Heart left ventricle (tissue), 16 donors: Measurements from ENCODE around the gene ZNF20. TPM values are rescaled to one million over a fixed set of nuclear protein-coding genes. Genes with fewer than 3 reads are reported as not detected.
A peak's percentile ranks its signal among the peaks of the same experiment; 100 is the strongest.

Source experiments
- ATAC-seq, 4 donors: fragments of 200-7000 bp; cut with Tn5 transposase; one replicate each; pipeline ENCODE4 v1.9.1; 2020 to 2022; ENCODE audit warnings: moderate library complexity in 4 of 4, mild to moderate bottlenecking in 3 of 4, moderate number of reproducible peaks in 1 of 4
- DNase-seq, 5 donors: peaks; one replicate each; pipeline ENCODE4 v3.0.0-alpha.2; 2020
- H3K27ac ChIP-seq, 12 donors: fragments of 200-600 bp; sonication (generic) in 4 of 12; one replicate each; pipeline versions ENCODE4 v1.5.0 to v1.8.0; 2016 to 2022; ENCODE audit warnings: mild to moderate bottlenecking in 2 of 12
- H3K27me3 ChIP-seq, 9 donors: fragments of 200-600 bp; sonication (generic) in 2 of 9; one replicate each; pipeline versions ENCODE4 v1.5.1 to v1.8.0; 2016 to 2022; ENCODE audit warnings: mild to moderate bottlenecking in 3 of 9
- H3K36me3 ChIP-seq, 9 donors: fragments of 200-600 bp; sonication (generic) in 2 of 9; one replicate each; pipeline versions ENCODE4 v1.5.0 to v1.8.0; 2018 to 2022; ENCODE audit warnings: mild to moderate bottlenecking in 2 of 9
- H3K4me1 ChIP-seq, 12 donors: fragments of 200-600 bp; sonication (generic) in 4 of 12; one replicate each; pipeline versions ENCODE4 v1.5.0 to v1.8.0; 2016 to 2022; ENCODE audit warnings: mild to moderate bottlenecking in 3 of 12
- H3K4me3 ChIP-seq, 12 donors: fragments of 200-600 bp; sonication (generic) in 4 of 12; one replicate each; pipeline versions ENCODE4 v1.5.0 to v1.8.0; 2017 to 2022; ENCODE audit warnings: mild to moderate bottlenecking in 9 of 12, moderate library complexity in 4 of 12
- H3K9me3 ChIP-seq, 12 donors: fragments of 200-600 bp; sonication (generic) in 4 of 12; one replicate each; pipeline versions ENCODE4 v1.5.0 to v1.8.0; 2016 to 2022; ENCODE audit warnings: mild to moderate bottlenecking in 1 of 12
- POLR2A ChIP-seq, 2 donors: fragments of 450-650 bp; IDR thresholded peaks; one replicate each; pipeline ENCODE4 v1.6.1; 2017; ENCODE audit warnings: antibody characterized with exemption in 2 of 2, mild to moderate bottlenecking in 2 of 2, moderate library complexity in 2 of 2
- WGBS, 4 donors: extraction: QIAGEN DNeasy Blood & Tissue Kit in 2 of 4; methylation state at CpG; one replicate each; pipeline versions ENCODE4 v1.1.5 to v1.1.7; 2013 to 2018; 5-methylcytosine and 5-hydroxymethylcytosine counted together
- intact Hi-C, 10 donors: fragments of 100-400 bp; cut with DNase I; formaldehyde crosslinking; loops; one replicate each; pipeline versions ENCODE4 v1.11.1 to v1.14.2; 2022
- polyA plus RNA-seq, 2 donors: library from polyadenylated mRNA; stranded (reverse); fragments of 200-250 nt; gene quantifications; one replicate each; pipeline ENCODE4 v1.2.3, GENCODE V29; 2013
- total RNA-seq, 9 donors: library from RNA; depleted of rRNA in 2 of 9; stranded (reverse); fragments of >200 nt in 2 of 9; fragmentation: NEBNext Ultra II Directional in 3 of 9; extraction: Animal tissue kit (Norgen Biotek cat#: 25700) in 3 of 9; gene quantifications; one replicate each; pipeline versions ENCODE4 v1.1.0 to v1.2.4, GENCODE V29; 2016 to 2023
- TF ChIP-seq, protein P1 (sequence below), 12 donors: fragments of 200-600 bp; sonication (generic) in 4 of 12; IDR thresholded peaks; one replicate each; pipeline versions ENCODE4 v1.5.0 to v1.8.0; 2018 to 2022; ENCODE audit warnings: antibody characterized with exemption in 12 of 12, mild to moderate bottlenecking in 5 of 12
- donor health status: ischemic (EF 13 %, LVEDD 7.1; RV severe dilation, severe dysfunction).
- donor health status: healthy with polysubstance abuse.
- donor health status: DM: no; HTN: yes; CAD: no.
- donor health status: DM: no; HTN: no; CAD: no.
- donor health status: ischemic (EF 25% LVEDD 6.9; RV normal size, moderate dysfunction).
- donor health status: ischemic (EF 25% LVEDD 5.7; RV mildly dilated, moderate dysfunction).
- donor health status: healthy.
- donor health status: DM: yes; HTN: yes; CAD: no.
- donor health status: ischemic (EF 35%, LVEDD 5.7; RV mildly dilated, moderate dysfunction).
- donor health status: nonischemic (EF 11% LVEDD 7.7; RV severe dilation, severe dysfunction).
- donor health status: DM: yes; HTN: yes; CAD: no.
- donor health status: PGD.
- donor health status: ischemic (EF 29% LVEDD 5.4; RV normal size, mild dysfunction).
- donor health status: nonischemic (EF 23%, LVEDD 6.1; RV moderate dilation, normal function).

The ZNF20 gene
- total and polyA plus RNA-seq, 11 donors: 0.63 to 2.7 (median 1.4) TPM; not detected in 3

DNA sequence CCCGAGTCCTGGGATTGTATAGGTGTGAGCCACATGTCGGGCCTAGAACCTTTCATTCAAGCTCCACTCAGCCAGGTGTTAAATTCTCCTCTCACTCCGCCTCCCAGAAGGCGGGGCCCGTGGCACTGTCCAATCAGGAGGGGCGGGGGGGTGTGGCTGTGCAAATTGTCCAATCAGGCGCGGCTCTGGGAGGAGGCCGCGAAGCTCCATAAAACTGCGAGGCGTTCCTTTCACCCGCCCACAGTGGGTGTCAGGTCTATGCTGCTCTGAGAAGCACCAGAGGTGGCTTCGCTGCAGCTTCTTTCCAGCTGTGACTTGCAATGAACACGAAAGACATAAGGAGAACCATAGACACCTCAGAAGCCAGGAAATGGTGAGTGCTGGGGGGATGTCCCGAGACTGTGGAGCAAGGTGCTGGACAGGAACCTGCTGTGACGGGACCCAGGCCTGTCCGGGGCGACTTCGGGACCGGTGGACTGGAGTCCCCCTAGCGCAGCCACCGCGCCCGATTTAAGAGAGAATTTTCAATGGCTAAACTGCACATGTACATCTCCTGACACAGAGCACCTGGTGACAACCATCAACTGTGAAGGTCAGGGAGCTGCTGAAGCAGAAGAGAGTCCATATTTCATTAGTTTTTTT lies 19.7 kb upstream of the ZNF20 start:
- Histone ChIP-seq H3K27me3 (no peaks in the 10 kb centered on the region), H3K36me3 (peaks cover 0 to 3% (median 0%) of the 10 kb centered on the region in 9 donors), H3K4me3 (no peak overlapping the region), H3K27ac (no peak overlapping the region), H3K4me1 (peaks cover 0 to 40% (median 27%) of the 10 kb centered on the region in 12 donors), H3K9me3 (no peaks in the 10 kb centered on the region)
- no peak for DNase-seq
- intact Hi-C loops: loop anchor here in 2 of 10 donors (10.0 kb wide), 1 partner anchor 135 kb away; the partner anchor contains the start of gene ZNF44 (in 2 of the 2)
- no peak for ATAC-seq
- TF ChIP-seq, protein P1, sequence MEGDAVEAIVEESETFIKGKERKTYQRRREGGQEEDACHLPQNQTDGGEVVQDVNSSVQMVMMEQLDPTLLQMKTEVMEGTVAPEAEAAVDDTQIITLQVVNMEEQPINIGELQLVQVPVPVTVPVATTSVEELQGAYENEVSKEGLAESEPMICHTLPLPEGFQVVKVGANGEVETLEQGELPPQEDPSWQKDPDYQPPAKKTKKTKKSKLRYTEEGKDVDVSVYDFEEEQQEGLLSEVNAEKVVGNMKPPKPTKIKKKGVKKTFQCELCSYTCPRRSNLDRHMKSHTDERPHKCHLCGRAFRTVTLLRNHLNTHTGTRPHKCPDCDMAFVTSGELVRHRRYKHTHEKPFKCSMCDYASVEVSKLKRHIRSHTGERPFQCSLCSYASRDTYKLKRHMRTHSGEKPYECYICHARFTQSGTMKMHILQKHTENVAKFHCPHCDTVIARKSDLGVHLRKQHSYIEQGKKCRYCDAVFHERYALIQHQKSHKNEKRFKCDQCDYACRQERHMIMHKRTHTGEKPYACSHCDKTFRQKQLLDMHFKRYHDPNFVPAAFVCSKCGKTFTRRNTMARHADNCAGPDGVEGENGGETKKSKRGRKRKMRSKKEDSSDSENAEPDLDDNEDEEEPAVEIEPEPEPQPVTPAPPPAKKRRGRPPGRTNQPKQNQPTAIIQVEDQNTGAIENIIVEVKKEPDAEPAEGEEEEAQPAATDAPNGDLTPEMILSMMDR (IDR thresholded peaks at IDR 0.05): no peak
- no peak for TF ChIP-seq POLR2A (IDR thresholded peaks at IDR 0.05)
- 93 to 96% (median 94%) methylated on average over 25 of the region's 25 CpGs for WGBS, 4 donors

DNA sequence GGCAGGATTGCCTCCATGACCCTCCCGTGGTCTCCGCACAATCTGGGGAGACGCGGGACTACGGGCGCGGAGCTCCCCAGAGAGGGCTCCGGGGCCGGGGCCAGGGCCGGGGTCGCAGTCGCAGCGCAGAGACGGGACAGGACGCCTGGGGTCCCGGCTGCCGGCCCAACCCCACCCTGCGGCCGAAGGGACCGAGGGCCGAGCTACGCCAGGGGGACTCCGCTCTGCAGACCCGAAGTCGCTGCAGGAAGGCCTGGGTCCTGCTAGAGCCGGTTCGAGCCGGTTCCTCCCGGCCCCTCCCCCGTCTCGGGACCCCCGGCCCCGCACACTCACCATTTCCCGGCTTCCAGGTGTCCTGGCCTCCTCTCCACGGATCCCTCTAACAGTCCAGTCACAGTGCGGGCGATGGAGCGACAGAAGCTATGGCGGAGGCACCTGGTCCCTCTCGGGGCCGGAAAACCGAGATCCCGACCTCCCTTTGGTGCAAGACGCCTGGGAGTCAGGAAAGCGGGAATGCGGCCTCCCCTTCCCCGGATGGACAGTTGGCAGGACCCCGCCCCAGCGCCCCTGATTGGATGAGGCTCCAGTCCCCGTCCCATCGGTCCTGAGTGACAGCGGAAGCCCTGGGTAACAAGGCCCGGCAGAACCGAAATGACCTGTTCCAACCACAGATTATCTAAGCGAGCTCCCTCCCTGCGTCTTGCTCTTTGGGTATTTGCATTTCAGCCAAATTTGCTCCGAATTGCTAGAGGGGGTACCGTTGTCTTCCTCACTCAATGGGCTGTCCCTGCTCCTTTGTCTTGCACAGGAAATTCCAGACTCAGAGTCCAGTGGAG lies 16.3 kb upstream of the ZNF20 start, which contains the start of gene ZNF625:
ZNF625 (minus strand) TSS at position 512 of the 836 bp plus-strand sequence; CDS start at position 336, 176 bp downstream.
- peak in 1 of 2 donors; percentile 59 for TF ChIP-seq POLR2A (IDR thresholded peaks at IDR 0.05)
- TF ChIP-seq, protein P1 (IDR thresholded peaks at IDR 0.05): no peak
- H3K27ac ChIP-seq: peak within 1 kb of the TSS; percentile 60 to 91 (median 82)
- intact Hi-C loops: no loop called here
- ATAC-seq (peak; percentile 94 to 99 (median 99)), DNase-seq (peak; percentile 90 to 95 (median 93))
- 1 to 2% (median 1%) methylated on average over 11 to 58 of the region's 58 CpGs for WGBS, 4 donors
- H3K4me3 ChIP-seq: peak within 1 kb of the TSS; percentile 76 to 97 (median 83)
- H3K27me3 ChIP-seq: no peaks in the 10 kb centered on the region
- H3K4me1 ChIP-seq: peaks cover 0 to 22% (median 14%) of the 10 kb centered on the region in 12 donors
- no peaks in the 10 kb centered on the region for H3K9me3 ChIP-seq
- peaks cover 0 to 13% (median 7%) of the 10 kb centered on the region in 9 donors for H3K36me3 ChIP-seq

DNA sequence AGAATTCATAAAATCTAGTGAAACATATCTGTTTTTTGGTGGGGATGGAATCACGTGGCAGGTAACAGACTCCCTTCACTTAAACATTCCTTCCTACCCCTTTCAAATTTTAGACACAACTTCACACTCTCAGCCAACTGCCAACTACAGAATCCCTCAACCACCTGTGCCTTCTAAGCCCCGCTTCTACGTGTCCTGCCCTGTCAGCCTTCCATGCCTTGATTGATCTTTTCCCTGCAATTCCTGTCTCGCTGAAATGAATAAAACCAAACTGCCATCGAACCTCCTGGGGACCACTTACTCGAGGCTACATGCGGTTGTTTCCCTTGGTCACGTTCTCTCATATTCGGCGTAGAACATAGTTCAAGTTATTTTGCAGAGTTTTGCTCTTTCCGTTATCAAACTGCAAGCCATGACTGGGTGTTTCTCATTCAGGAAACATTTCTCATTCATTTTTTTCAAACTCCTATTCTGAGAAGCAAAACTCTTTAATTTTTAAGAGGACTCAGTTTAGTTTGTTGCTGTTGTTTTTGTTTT lies 15.2 kb upstream of the ZNF20 start:
- ATAC-seq: no peak
- DNase-seq: no peak
- WGBS, 4 donors: 22 to 24% (median 23%) methylated on average over 11 of the region's 11 CpGs
- Histone ChIP-seq H3K9me3 (no peaks in the 10 kb centered on the region), H3K4me3 (peak overlapping the region; percentile 76 to 97 (median 83)), H3K36me3 (peaks cover 0 to 20% (median 7%) of the 10 kb centered on the region in 9 donors), H3K27ac (peak overlapping the region in 10 of 12 donors; percentile 69 to 91 (median 83)), H3K4me1 (peaks cover 0 to 22% (median 14%) of the 10 kb centered on the region in 12 donors), H3K27me3 (no peaks in the 10 kb centered on the region)
- TF ChIP-seq, protein P1 (IDR thresholded peaks at IDR 0.05): no peak
- no peak for TF ChIP-seq POLR2A (IDR thresholded peaks at IDR 0.05)
- intact Hi-C loops: no loop called here
